ENCODE data around the gene KATNB1. TPM values are rescaled to one million over a fixed set of nuclear protein-coding genes. Genes with fewer than 3 reads are reported as not detected.
A peak's percentile ranks its signal among the peaks of the same experiment; 100 is the strongest.

The KATNB1 gene
- polyA plus RNA-seq, 2 of the 4 experiments (the other 2 are of a cell fraction), result 21.0 to 21.1 TPM

GRCh38 chr16:57763285-57764005, 27.9 kb downstream of the KATNB1 start:
- Histone ChIP-seq H3K27ac (peak overlapping the region; percentile 91 to 92), H3K4me2 (peak overlapping the region; percentile 79), H3K4me3 (0 out of 3 replicates have a peak overlapping the region, but pooled peaks have one; percentile 5), H3K4me1 (peaks cover 79% of the 10 kb centered on the region), H3K9me3 (no peaks in the 10 kb centered on the region)
- TF ChIP-seq NPAS2 (CRISPR knock-in tag; IDR thresholded peaks at IDR 0.05; ENCODE audit: borderline replicate concordance) (no peak), MAX (IDR thresholded peaks at IDR 0.05) (no peak), NFE2L2 (conservative IDR thresholded peaks at IDR 0.05; ENCODE audit: low read length) (no peak), MAFK (IDR thresholded peaks at IDR 0.05; ENCODE audit: partially characterized antibody) (no peak), ATOH8 (CRISPR knock-in tag; IDR thresholded peaks at IDR 0.05; ENCODE audit: low read depth) (no peak), POLR2AphosphoS2 (conservative IDR thresholded peaks at IDR 0.05; ENCODE audit: low read length) (peak; percentile 19; the same call in 1 of the 2 replicates), MAZ (IDR thresholded peaks at IDR 0.05; ENCODE audit: borderline replicate concordance, low read depth, low read length) (no peak)
- ChIA-PET CTCF (interaction anchor here (0.9 to 1.3 kb wide), 3 partner anchors 24 to 187 kb away, joined by 3 to 4 read pairs (median 4); no protein-coding TSS in a partner anchor), POLR2A (interaction anchor here (0.5 to 1.1 kb wide), 2 partner anchors 7 to 174 kb away, joined by 4 to 9 read pairs; no protein-coding TSS in a partner anchor)
- ATAC-seq (no peak), FAIRE-seq (no peak), DNase-seq (ENCODE audit: low read depth in 1 of 2, low spot score in 1 of 2) (no peak)
- WGBS (ENCODE audit: missing lambda C conversion rate), result 92% methylated on average over 9 of the region's 14 CpGs

- POLR2A ChIA-PET, result interaction anchor here (0.5 to 1.1 kb wide), 2 partner anchors 8 to 174 kb away, joined by 4 to 9 read pairs; no protein-coding TSS in a partner anchor
- CTCF ChIA-PET, result interaction anchor here (0.9 to 1.3 kb wide), 3 partner anchors 23 to 187 kb away, joined by 3 to 4 read pairs (median 4); no protein-coding TSS in a partner anchor
- Histone ChIP-seq H3K27ac (peak overlapping the region; percentile 91 to 92), H3K4me2 (peak overlapping the region; percentile 79), H3K9me3 (no peaks in the 10 kb centered on the region), H3K4me1 (peaks cover 75% of the 10 kb centered on the region), H3K4me3 (0 out of 3 replicates have a peak overlapping the region, but pooled peaks have one; percentile 5)
- WGBS (ENCODE audit: missing lambda C conversion rate), result 83% methylated on average over 9 of the region's 9 CpGs
- TF ChIP-seq HOXB13 (CRISPR knock-in tag; IDR thresholded peaks at IDR 0.05; ENCODE audit: low read depth) (no peak), FOSB (CRISPR knock-in tag; IDR thresholded peaks at IDR 0.05) (no peak), RAD21 (conservative IDR thresholded peaks at IDR 0.05 in 1 of 2, IDR thresholded peaks at IDR 0.05 in 1 of 2) (no peak), HDAC2 (IDR thresholded peaks at IDR 0.05) (no peak), RNF2 (IDR thresholded peaks at IDR 0.05; ENCODE audit: borderline replicate concordance, low read depth) (no peak), SMC3 (IDR thresholded peaks at IDR 0.05) (no peak), EHF (CRISPR knock-in tag; IDR thresholded peaks at IDR 0.05) (no peak), EP300 (IDR thresholded peaks at IDR 0.05) (no peak), CTCF (IDR thresholded peaks at IDR 0.05) (no peak), GATA3 (IDR thresholded peaks at IDR 0.05; ENCODE audit: borderline replicate concordance) (no peak), CHD2 (IDR thresholded peaks at IDR 0.05; ENCODE audit: low read length, partially characterized antibody) (no peak), HOXB5 (CRISPR knock-in tag; IDR thresholded peaks at IDR 0.05) (no peak)
- DNase-seq (ENCODE audit: low read depth in 1 of 2, low spot score in 1 of 2) (no peak), ATAC-seq (no peak), FAIRE-seq (no peak)
These were observed 28.4 kb downstream of the KATNB1 start for GRCh38 chr16:57764006-57764340.

Data from A549 (cell line).